PC-9 (cell line): ENCODE data around the gene WWC2.

ENCODE experiments used
- EZH2 ChIP-seq: fragments of 200-600 bp; sonication (generic); IDR thresholded peaks from 2 replicates; pipeline ENCODE4 v1.8.0; 2017; ENCODE audit warnings: antibody characterized with exemption, low read depth
- TF ChIP-seq, protein P1 (sequence below): fragments of 200-600 bp; sonication (generic); conservative IDR thresholded peaks from 2 replicates; pipeline ENCODE4 v1.6.1; 2017; ENCODE audit warnings: mixed run types, antibody characterized with exemption, mild to moderate bottlenecking, moderate library complexity

- TF ChIP-seq, protein P1, sequence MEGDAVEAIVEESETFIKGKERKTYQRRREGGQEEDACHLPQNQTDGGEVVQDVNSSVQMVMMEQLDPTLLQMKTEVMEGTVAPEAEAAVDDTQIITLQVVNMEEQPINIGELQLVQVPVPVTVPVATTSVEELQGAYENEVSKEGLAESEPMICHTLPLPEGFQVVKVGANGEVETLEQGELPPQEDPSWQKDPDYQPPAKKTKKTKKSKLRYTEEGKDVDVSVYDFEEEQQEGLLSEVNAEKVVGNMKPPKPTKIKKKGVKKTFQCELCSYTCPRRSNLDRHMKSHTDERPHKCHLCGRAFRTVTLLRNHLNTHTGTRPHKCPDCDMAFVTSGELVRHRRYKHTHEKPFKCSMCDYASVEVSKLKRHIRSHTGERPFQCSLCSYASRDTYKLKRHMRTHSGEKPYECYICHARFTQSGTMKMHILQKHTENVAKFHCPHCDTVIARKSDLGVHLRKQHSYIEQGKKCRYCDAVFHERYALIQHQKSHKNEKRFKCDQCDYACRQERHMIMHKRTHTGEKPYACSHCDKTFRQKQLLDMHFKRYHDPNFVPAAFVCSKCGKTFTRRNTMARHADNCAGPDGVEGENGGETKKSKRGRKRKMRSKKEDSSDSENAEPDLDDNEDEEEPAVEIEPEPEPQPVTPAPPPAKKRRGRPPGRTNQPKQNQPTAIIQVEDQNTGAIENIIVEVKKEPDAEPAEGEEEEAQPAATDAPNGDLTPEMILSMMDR = no peak
- no peak for TF ChIP-seq EZH2
These were observed 73.8 kb downstream of the WWC2 start for GRCh38 chr4:183172881-183173280.
